ENCODE measurements around the gene EPG5.
A peak's percentile ranks its signal among the peaks of the same experiment; 100 is the strongest.

Gene EPG5

DNA sequence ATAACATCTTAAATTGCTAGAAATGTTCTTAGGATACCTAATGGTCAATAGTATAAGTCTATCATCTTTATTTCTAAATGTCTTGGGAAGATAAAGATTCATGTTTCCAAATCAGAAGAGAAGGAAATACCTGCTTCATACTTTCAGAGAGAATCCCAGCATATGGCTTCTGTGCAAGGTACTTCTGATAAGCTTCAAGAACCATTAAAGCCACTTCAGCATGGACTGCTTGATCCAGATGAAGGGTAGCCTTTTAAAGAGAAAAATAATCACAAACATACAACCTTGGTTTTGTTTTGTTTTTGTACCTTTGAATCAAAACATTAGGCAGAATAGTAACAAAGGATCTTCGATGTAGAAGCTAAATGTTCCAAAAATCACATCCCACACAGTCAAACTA is 44.0 kb downstream of the EPG5 start:
- no peak for DNase-seq (ENCODE audit: low read depth)

- peak; percentile 45 for DNase-seq (ENCODE audit: low read depth)
These were observed 46.8 kb downstream of the EPG5 start for GRCh38 chr18:45920367-45920766.

DNA sequence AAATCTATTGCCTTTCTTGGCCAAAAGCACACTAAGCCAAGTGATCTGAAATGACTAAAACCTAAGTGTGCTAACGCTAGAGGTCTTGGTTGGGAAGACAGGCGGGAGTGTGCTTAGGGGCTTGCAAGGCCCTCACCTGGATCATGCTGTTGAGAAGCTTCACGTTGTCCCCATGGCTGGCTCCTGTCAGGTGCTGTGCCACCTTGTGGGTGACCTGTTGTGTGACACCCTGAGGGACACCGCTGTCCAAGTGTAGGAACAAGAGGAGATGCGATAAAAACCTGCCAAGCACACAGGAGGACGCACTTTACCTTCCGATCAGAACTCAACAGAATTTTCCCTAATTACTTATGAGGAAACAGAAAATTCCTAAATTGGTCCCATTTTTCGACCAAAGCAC is 50.8 kb downstream of the EPG5 start:
- DNase-seq (ENCODE audit: low read depth), result no peak

- DNase-seq (ENCODE audit: low read depth), result no peak
These were observed 53.9 kb downstream of the EPG5 start for GRCh38 chr18:45913276-45913675.

- DNase-seq (ENCODE audit: low read depth), result peak; percentile 4
These were observed 56.6 kb downstream of the EPG5 start for GRCh38 chr18:45910405-45911023.

GRCh38 chr18:45901654-45902210 is 65.4 kb downstream of the EPG5 start:
- DNase-seq (ENCODE audit: low read depth), result no peak

GRCh38 chr18:45900623-45901022 is 66.5 kb downstream of the EPG5 start:
- DNase-seq (ENCODE audit: low read depth), result no peak

GRCh38 chr18:45896991-45897390 is 70.1 kb downstream of the EPG5 start:
- no peak for DNase-seq (ENCODE audit: low read depth)

DNA sequence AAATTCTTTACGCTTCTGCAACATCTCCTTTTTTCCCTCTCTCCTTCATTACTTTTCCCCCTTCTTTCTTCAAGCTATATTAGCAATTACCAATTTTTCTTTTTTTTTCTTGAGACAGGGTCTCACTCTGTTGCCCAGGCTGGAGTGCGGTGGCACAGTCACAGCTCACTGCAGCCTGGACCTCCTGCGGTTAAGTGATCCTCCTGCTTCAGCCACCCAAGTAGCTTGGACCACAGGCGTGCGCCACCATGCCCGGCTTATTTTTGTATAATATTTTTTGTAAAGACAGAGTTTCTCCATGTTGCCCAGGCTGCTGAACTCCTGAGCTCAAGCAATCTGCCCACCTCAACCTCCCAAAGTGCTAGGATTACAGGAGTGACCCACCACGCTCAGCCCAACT is 70.7 kb downstream of the EPG5 start:
- DNase-seq (ENCODE audit: low read depth), result no peak

- DNase-seq (ENCODE audit: low read depth), result no peak
These were observed 71.8 kb downstream of the EPG5 start for GRCh38 chr18:45895339-45895738.

GRCh38 chr18:45894818-45895217 is 72.3 kb downstream of the EPG5 start:
- no peak for DNase-seq (ENCODE audit: low read depth)

GRCh38 chr18:45891806-45892205 is 75.3 kb downstream of the EPG5 start:
- DNase-seq (ENCODE audit: low read depth), result no peak

- DNase-seq (ENCODE audit: low read depth), result no peak
These were observed 76.5 kb downstream of the EPG5 start for GRCh38 chr18:45890606-45891005.

DNA sequence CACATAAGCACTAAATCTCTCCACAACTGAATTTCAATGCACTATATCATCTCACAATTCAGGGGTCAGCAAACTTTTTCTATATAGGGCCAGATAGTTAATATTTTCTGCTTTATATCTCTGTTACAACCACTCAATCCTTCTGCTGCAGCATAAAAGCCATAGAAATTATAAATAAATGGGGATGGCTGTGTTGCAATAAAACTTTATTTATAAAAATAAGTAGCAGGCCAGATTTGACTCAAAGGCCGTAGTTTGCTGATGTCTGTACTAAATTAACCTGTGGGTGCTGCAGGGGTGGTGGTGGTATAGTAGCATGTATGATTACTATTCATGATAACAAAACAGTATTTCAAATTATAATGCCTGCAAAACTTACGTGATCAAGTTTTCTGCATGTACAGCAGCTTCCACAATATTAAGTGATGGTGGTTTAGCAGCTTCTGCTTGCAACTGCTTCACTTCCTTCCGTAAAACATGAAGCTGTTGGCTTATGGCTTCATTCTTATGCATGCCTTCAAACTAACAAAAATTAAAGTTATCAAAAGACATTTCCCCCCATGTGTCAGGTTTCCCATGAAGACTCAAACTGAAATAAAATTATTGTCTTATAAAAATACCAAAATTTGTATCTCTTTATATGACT is 77.6 kb downstream of the EPG5 start:
- DNase-seq (ENCODE audit: low read depth), result no peak

DNA sequence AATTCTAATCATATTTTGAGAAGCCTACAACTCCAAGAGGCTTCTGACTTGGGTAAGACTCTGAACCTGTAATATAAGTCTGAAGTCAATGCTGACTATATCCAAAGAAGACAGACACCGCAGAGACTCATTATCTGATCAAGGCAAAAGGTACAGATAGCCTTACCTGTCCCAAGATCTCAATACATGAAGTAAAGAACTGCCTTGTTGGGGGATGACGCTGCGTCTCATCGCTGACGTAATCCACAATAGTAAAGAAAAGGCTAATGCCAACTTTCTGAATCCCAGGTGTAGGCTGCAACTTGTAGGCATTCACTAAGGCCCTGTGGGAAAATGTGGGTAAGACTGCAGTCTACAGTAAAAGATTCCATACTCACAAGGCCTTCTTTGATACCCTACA is 79.5 kb downstream of the EPG5 start:
- DNase-seq (ENCODE audit: low read depth), result no peak

DNA sequence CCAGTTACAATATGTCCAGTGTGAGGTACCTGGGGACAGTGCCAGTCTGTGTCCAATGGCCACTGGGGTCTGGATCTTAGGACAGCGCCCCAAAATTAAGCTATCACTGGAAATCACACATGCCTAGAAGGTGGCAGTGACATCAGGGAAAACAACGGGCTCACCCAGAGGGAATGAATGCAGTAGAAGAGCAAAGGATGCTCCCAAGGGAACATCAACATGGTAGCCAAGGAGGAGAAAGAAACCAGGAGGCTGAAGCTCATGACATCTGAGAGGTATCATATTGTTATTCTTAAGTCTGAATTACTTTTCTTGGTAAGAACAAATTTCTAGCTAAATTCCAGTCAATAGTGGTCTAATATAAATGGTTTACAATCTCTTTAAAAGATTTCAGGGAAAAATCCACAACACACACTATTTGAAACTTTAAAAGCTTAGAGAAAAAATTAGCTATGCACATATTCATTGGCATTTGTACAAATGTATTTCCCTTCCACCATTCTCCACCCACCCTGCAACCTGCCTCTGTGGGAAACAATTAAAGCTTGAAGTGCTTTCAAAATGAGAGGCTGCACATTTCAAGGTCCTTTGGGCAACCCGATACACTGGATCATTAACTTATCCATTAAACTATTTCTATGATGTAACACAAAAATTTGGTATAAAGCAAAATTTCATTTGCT is 86.1 kb downstream of the EPG5 start:
- no peak for DNase-seq (ENCODE audit: low read depth)

GRCh38 chr18:45879681-45880655 is 87.2 kb downstream of the EPG5 start:
- peak; percentile 9 for DNase-seq (ENCODE audit: low read depth)

DNA sequence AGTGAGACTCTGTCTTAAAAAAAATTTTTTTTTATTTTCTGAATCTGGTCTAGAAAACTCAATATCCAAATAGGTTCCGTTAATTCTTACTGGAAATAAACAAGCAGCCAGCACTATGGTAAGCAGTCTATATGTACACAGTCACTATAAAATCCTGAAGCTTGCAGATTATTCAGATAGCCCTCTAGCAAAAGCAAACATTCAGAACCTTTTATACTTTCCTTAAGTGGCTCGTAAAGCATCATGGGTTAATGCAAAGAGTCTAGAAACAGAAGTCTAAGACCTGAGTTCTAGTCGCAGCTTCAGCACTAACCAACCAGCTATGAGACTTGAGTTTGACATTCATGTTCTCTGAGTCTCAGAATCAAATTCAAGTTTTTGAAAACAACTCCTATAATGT is 89.7 kb downstream of the EPG5 start:
- DNase-seq (ENCODE audit: low read depth), result no peak

DNA sequence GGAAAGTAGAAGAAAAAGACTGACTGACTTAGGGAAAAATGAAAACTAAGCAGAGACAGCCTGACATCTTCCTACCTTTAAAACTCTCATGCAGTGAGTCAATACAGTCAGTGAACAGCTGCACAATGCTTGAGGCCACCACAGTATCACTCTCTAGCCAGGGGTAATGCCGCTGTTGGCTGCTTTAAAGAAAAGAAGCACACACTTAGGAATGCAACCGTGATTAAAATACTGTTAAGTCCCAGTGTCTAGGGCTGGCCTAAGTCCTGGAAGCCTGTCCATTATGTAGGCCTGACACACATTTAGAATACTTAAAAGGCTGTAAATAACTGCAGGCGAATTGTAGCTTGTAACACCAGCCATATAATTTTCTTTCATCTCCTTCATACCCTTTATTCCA is 91.0 kb downstream of the EPG5 start:
- no peak for DNase-seq (ENCODE audit: low read depth)

DNA sequence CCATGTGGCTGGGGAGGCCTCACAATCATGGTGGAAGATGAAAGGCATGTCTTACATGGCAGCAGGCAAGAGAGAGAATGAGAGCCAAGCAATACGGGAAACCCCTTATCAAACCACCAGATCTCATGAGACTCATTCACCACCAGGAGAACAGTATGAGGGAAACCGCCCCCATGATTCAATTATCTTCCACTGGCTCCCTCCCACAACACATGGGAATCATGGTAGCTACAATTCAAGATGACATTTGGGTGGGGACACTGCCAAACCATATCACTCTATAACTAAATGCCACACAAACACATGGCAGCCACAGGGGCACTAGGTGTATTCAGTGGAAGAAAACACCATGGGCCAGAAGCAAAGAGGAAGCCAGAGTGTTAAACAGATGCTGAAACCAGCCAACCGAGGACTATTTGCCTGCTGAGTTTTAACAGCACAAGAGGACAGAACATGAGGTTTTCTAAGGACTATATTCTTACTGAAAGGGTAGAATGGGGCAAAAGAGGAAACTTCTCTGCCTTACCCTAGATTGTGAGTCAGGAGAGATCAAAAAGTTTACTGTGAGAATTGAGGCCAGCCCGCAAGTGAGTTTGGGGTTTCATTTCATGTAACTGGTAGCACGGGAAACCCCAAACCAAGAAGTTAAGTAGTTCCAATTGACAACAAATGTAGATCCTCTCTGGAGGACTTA is 92.5 kb downstream of the EPG5 start:
- no peak for DNase-seq (ENCODE audit: low read depth)

- DNase-seq (ENCODE audit: low read depth), result no peak
These were observed 95.6 kb downstream of the EPG5 start for GRCh38 chr18:45871431-45872084.
